SKM-1 treated with dmso at 0.1 percent for 144 hours (cell line): ENCODE results near the gene NPY1R.

ENCODE experiments used
- DNase-seq: peaks from one replicate; lab custom pipeline; 2025; ENCODE audit not compliant: unreplicated experiment; lab: John Stamatoyannopoulos, UW

Gene NPY1R

GRCh38 chr4:163280703-163281519 is 51.5 kb downstream of the NPY1R start:
- DNase-seq = no peak

GRCh38 chr4:163279713-163280112 is 52.7 kb downstream of the NPY1R start:
- no peak for DNase-seq

- DNase-seq = no peak
These were observed 57.5 kb downstream of the NPY1R start for GRCh38 chr4:163274861-163275260.
